Measurements from ENCODE around the gene ABCA7. TPM values are rescaled to one million over a fixed set of nuclear protein-coding genes. Genes with fewer than 3 reads are reported as not detected.
"Not testable (repeated sequence)": the region's sequence is repeated elsewhere in the genome, so short reads cannot be mapped to it uniquely, and the experiment has no call there.

The ABCA7 gene
- total and polyA plus RNA-seq, 2 donors = 23.4 to 315 TPM

DNA sequence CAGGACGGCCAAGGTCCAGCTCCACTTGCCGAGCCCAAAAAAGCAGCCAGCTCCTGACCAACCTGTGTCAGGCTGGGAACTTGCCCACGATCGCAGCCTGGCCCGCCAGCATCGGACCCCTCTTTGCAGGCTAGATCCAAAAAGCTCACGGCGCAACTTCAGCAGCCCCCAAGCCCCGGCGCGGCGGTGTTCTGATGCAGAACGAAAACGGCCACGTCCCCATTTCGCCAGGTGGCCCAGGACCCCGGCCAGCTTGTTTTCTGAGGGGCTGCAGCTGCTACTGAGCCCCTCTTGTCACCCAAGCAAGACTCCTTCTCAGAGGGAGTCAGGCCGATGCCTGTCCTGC, 20.3 kb upstream of the ABCA7 start:
- Histone ChIP-seq H3K9me3 (ENCODE audit: control insufficient read depth in 2 of 2, insufficient read depth in 1 of 2, low read length in 1 of 2) (no peaks in the 10 kb centered on the region), H3K27ac (ENCODE audit: low read depth in 1 of 2, low read length in 1 of 2) (peak overlapping the region in 1 of 2 donors; percentile 46), H3K36me3 (ENCODE audit: control insufficient read depth in 2 of 2, insufficient read depth in 2 of 2, low read length in 1 of 2) (peaks cover 19 to 25% of the 10 kb centered on the region in 2 donors), H3K4me3 (ENCODE audit: low read length in 2 of 2) (peak overlapping the region; percentile 86 to 87), H3K4me1 (ENCODE audit: control insufficient read depth in 2 of 2, insufficient read depth in 2 of 2, low read length in 2 of 2) (peaks cover 9 to 47% of the 10 kb centered on the region in 2 donors), H3K27me3 (ENCODE audit: control insufficient read depth in 2 of 2, insufficient read depth in 1 of 2, low read length in 1 of 2) (no peaks in the 10 kb centered on the region)
- 77% methylated on average over 18 of the region's 18 CpGs for WGBS
- DNase-seq (ENCODE audit: low read depth in 6 of 9, low spot score in 9 of 9) = no peak

DNA sequence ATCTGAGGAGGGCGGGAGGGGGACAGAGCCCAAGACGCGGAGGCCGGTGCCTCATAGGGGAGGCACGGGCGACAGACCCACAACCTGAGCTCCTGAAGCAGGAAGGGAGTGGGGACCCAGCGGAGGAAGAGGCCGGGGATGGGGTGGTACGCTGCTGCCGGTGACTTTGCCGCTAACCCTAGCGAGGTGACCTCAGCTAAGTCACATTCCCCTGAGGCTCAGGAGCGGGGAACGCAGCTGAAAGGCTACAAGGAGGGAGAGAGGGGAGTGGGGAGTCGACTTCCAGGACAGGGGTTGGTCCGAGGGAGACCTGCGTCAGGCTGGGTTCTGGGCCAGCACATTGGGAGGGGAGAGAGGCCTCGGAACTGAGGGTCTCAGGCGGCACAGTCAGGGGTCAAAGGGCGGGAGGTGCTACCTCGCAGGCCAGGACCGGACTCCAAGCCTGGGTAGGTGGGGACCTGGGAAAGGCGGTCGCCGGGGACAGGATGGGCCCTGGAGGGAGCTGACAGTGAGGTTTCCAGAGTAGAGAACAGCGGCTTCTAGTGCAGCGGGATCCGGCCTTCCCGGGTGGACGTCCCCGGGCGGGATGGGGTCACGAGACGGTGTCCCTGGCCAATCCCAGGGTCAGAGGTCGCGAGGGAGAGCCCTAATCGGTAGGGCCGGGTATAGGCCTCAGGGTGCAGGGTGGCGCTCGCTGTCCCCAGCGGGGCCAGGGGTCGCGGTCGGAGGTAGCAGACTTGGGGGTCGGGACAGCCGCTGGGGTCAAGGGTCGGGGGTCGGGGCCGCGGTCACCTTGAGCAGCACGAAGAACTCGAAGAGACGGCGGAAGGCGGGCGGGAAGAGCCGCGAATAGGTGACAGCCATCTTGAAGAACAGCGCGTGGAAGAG, 19.7 kb upstream of the ABCA7 start:
- Histone ChIP-seq H3K4me1 (ENCODE audit: control insufficient read depth in 2 of 2, insufficient read depth in 2 of 2, low read length in 2 of 2) (peaks cover 9 to 47% of the 10 kb centered on the region in 2 donors), H3K9me3 (ENCODE audit: control insufficient read depth in 2 of 2, insufficient read depth in 1 of 2, low read length in 1 of 2) (no peaks in the 10 kb centered on the region), H3K4me3 (ENCODE audit: low read length in 2 of 2) (peak overlapping the region; percentile 86 to 87), H3K27me3 (ENCODE audit: control insufficient read depth in 2 of 2, insufficient read depth in 1 of 2, low read length in 1 of 2) (no peaks in the 10 kb centered on the region), H3K36me3 (ENCODE audit: control insufficient read depth in 2 of 2, insufficient read depth in 2 of 2, low read length in 1 of 2) (peaks cover 15 to 18% of the 10 kb centered on the region in 2 donors), H3K27ac (ENCODE audit: low read depth in 1 of 2, low read length in 1 of 2) (peak overlapping the region; percentile 48 to 91)
- DNase-seq (ENCODE audit: low read depth in 6 of 9, low spot score in 9 of 9) = peak in 2 of 9 donors; percentile 36 to 49
- WGBS = 2% methylated on average over 60 of the region's 60 CpGs

DNA sequence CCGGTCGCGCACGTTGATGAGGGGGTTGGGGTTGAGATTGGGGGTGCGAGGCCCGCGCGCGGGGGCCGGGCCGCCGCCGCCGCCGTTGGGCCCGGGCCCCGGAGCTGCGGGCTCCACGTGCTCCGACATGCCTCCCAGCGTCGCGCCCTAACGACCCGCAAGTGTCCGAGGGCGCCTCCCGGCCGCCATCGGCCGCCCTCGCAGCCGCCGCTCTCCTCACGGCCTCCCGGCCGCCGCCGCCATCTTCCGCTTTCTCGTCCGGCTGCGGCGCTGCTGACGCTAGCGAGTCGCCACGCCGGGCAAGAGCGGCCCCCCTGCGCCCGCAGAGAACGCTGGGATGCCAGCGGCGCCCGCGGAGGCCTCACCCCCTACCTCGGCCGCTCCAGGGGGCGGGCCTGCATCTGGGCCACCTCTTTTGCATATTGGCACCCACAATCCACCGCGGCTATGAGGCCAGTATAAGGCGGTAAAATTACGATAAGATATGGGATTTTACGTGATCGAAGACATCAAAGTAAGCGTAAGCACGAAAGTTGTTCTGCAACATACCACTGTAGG, 19.0 kb upstream of the ABCA7 start, which contains the start of gene TMEM259:
TMEM259 (minus strand) TSS at position 256 of the 558 bp plus-strand sequence; CDS start at position 129, 127 bp downstream.
- H3K27ac ChIP-seq (ENCODE audit: low read depth in 1 of 2, low read length in 1 of 2) = peak within 1 kb of the TSS; percentile 91
- H3K27me3 ChIP-seq (ENCODE audit: control insufficient read depth in 2 of 2, insufficient read depth in 1 of 2, low read length in 1 of 2) = peaks cover 2% of the 10 kb centered on the region in 2 donors
- peaks cover 12 to 15% of the 10 kb centered on the region in 2 donors for H3K36me3 ChIP-seq (ENCODE audit: control insufficient read depth in 2 of 2, insufficient read depth in 2 of 2, low read length in 1 of 2)
- peak within 1 kb of the TSS; percentile 86 to 87 for H3K4me3 ChIP-seq (ENCODE audit: low read length in 2 of 2)
- H3K9me3 ChIP-seq (ENCODE audit: control insufficient read depth in 2 of 2, insufficient read depth in 1 of 2, low read length in 1 of 2) = peaks cover 0 to 3% of the 10 kb centered on the region in 2 donors
- under 1% methylated on average over 68 of the region's 68 CpGs for WGBS
- H3K4me1 ChIP-seq (ENCODE audit: control insufficient read depth in 2 of 2, insufficient read depth in 2 of 2, low read length in 2 of 2) = peaks cover 10 to 52% of the 10 kb centered on the region in 2 donors
- peak; percentile 86 to 98 (median 96) for DNase-seq (ENCODE audit: low read depth in 6 of 9, low spot score in 9 of 9)

DNA sequence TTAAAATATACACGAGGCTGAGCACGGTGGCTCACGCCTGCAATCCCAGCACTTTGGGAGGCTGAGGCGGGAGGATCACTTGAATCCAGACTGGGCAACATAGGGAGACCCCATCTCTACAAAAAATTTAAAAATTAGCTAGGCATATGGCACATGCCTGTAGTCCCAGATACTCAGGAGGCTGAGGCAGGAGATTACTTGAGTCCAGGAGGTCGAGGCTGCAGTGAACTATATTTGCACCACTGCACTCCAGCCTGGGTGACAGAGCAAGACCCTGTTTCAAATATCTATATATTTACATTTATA, 16.1 kb upstream of the ABCA7 start:
- H3K36me3 ChIP-seq (ENCODE audit: control insufficient read depth in 2 of 2, insufficient read depth in 2 of 2, low read length in 1 of 2); H3K27ac ChIP-seq (ENCODE audit: low read depth in 1 of 2, low read length in 1 of 2); H3K4me3 ChIP-seq (ENCODE audit: low read length in 2 of 2); H3K9me3 ChIP-seq (ENCODE audit: control insufficient read depth in 2 of 2, insufficient read depth in 1 of 2, low read length in 1 of 2); DNase-seq (ENCODE audit: low read depth in 6 of 9, low spot score in 9 of 9): not testable (repeated sequence)
- Histone ChIP-seq H3K27me3 (ENCODE audit: control insufficient read depth in 2 of 2, insufficient read depth in 1 of 2, low read length in 1 of 2) (peaks cover 8 to 20% of the 10 kb centered on the region in 2 donors), H3K4me1 (ENCODE audit: control insufficient read depth in 2 of 2, insufficient read depth in 2 of 2, low read length in 2 of 2) (peaks cover 24 to 57% of the 10 kb centered on the region in 2 donors)
- whole genome bisulfite sequencing = 94% methylated on average over 5 of the region's 5 CpGs

- peaks cover 15 to 56% of the 10 kb centered on the region in 2 donors for H3K4me1 ChIP-seq (ENCODE audit: control insufficient read depth in 2 of 2, insufficient read depth in 2 of 2, low read length in 2 of 2)
- 96% methylated on average over 6 of the region's 6 CpGs for WGBS
- H3K27ac ChIP-seq (ENCODE audit: low read depth in 1 of 2, low read length in 1 of 2); H3K4me3 ChIP-seq (ENCODE audit: low read length in 2 of 2); H3K9me3 ChIP-seq (ENCODE audit: control insufficient read depth in 2 of 2, insufficient read depth in 1 of 2, low read length in 1 of 2); DNase-seq (ENCODE audit: low read depth in 6 of 9, low spot score in 9 of 9); H3K36me3 ChIP-seq (ENCODE audit: control insufficient read depth in 2 of 2, insufficient read depth in 2 of 2, low read length in 1 of 2): not testable (repeated sequence)
- H3K27me3 ChIP-seq (ENCODE audit: control insufficient read depth in 2 of 2, insufficient read depth in 1 of 2, low read length in 1 of 2) = peaks cover 8 to 20% of the 10 kb centered on the region in 2 donors
Measured at GRCh38 chr19:1025080-1025479, 14.8 kb upstream of the ABCA7 start.

GRCh38 chr19:1025960-1026782, 13.7 kb upstream of the ABCA7 start, which contains the start of gene CNN2:
CNN2 (plus strand) TSS chr19:1026608; CDS start chr19:1026662, 54 bp downstream.
- H3K9me3 ChIP-seq (ENCODE audit: control insufficient read depth in 2 of 2, insufficient read depth in 1 of 2, low read length in 1 of 2) = peaks cover 0 to 5% of the 10 kb centered on the region in 2 donors
- DNase-seq (ENCODE audit: low read depth in 6 of 9, low spot score in 9 of 9) = peak in 5 of 9 donors; percentile 49 to 74 (median 66)
- WGBS = 6% methylated on average over 63 of the region's 63 CpGs
- peak within 1 kb of the TSS; percentile 84 to 95 for H3K27ac ChIP-seq (ENCODE audit: low read depth in 1 of 2, low read length in 1 of 2)
- H3K4me1 ChIP-seq (ENCODE audit: control insufficient read depth in 2 of 2, insufficient read depth in 2 of 2, low read length in 2 of 2) = peaks cover 15 to 63% of the 10 kb centered on the region in 2 donors
- H3K27me3 ChIP-seq (ENCODE audit: control insufficient read depth in 2 of 2, insufficient read depth in 1 of 2, low read length in 1 of 2) = peaks cover 8 to 20% of the 10 kb centered on the region in 2 donors
- H3K36me3 ChIP-seq (ENCODE audit: control insufficient read depth in 2 of 2, insufficient read depth in 2 of 2, low read length in 1 of 2) = peaks cover 3 to 4% of the 10 kb centered on the region in 2 donors
- H3K4me3 ChIP-seq (ENCODE audit: low read length in 2 of 2) = peak within 1 kb of the TSS; percentile 83 to 87

GRCh38 chr19:1026783-1027649, 12.9 kb upstream of the ABCA7 start:
- H3K4me1 ChIP-seq (ENCODE audit: control insufficient read depth in 2 of 2, insufficient read depth in 2 of 2, low read length in 2 of 2) = peaks cover 15 to 55% of the 10 kb centered on the region in 2 donors
- peaks cover 8 to 20% of the 10 kb centered on the region in 2 donors for H3K27me3 ChIP-seq (ENCODE audit: control insufficient read depth in 2 of 2, insufficient read depth in 1 of 2, low read length in 1 of 2)
- DNase-seq (ENCODE audit: low read depth in 6 of 9, low spot score in 9 of 9) = peak in 2 of 9 donors; percentile 30 to 56
- H3K27ac ChIP-seq (ENCODE audit: low read depth in 1 of 2, low read length in 1 of 2) = peak overlapping the region; percentile 84 to 95
- peak overlapping the region; percentile 83 to 87 for H3K4me3 ChIP-seq (ENCODE audit: low read length in 2 of 2)
- H3K9me3 ChIP-seq (ENCODE audit: control insufficient read depth in 2 of 2, insufficient read depth in 1 of 2, low read length in 1 of 2) = peaks cover 0 to 5% of the 10 kb centered on the region in 2 donors
- peaks cover 7 to 9% of the 10 kb centered on the region in 2 donors for H3K36me3 ChIP-seq (ENCODE audit: control insufficient read depth in 2 of 2, insufficient read depth in 2 of 2, low read length in 1 of 2)
- WGBS = 2% methylated on average over 36 of the region's 36 CpGs

GRCh38 chr19:1027650-1028061, 12.3 kb upstream of the ABCA7 start:
- Histone ChIP-seq H3K36me3 (ENCODE audit: control insufficient read depth in 2 of 2, insufficient read depth in 2 of 2, low read length in 1 of 2) (peaks cover 12 to 15% of the 10 kb centered on the region in 2 donors), H3K4me3 (ENCODE audit: low read length in 2 of 2) (peak overlapping the region; percentile 83 to 87), H3K9me3 (ENCODE audit: control insufficient read depth in 2 of 2, insufficient read depth in 1 of 2, low read length in 1 of 2) (peaks cover 0 to 5% of the 10 kb centered on the region in 2 donors), H3K27me3 (ENCODE audit: control insufficient read depth in 2 of 2, insufficient read depth in 1 of 2, low read length in 1 of 2) (peaks cover 8 to 20% of the 10 kb centered on the region in 2 donors), H3K27ac (ENCODE audit: low read depth in 1 of 2, low read length in 1 of 2) (peak overlapping the region; percentile 84 to 95), H3K4me1 (ENCODE audit: control insufficient read depth in 2 of 2, insufficient read depth in 2 of 2, low read length in 2 of 2) (peaks cover 15 to 51% of the 10 kb centered on the region in 2 donors)
- DNase-seq (ENCODE audit: low read depth in 6 of 9, low spot score in 9 of 9) = peak in 1 of 9 donors; percentile 17
- 3% methylated on average over 16 of the region's 16 CpGs for WGBS
